K562 treated with DMSO at 1 percent for 48 hours (cell line): ENCODE measurements around the gene LCE1D. TPM values are rescaled to one million over a fixed set of nuclear protein-coding genes. Genes with fewer than 3 reads are reported as not detected.

ENCODE experiments used
- total RNA-seq: library from RNA; unstranded; fragments of 300-600 nt; gene quantifications from 2 replicates; pipeline ENCODE4 v1.2.3, GENCODE V29; 2022; ENCODE audit warnings: low replicate concordance; ENCODE audit errors: extremely low read depth

Gene LCE1D, protein sequence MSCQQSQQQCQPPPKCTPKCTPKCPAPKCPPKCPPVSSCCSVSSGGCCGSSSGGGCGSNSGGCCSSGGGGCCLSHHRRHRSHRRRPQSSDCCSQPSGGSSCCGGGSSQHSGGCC
- not detected in 2 replicates for total RNA-seq

DNA sequence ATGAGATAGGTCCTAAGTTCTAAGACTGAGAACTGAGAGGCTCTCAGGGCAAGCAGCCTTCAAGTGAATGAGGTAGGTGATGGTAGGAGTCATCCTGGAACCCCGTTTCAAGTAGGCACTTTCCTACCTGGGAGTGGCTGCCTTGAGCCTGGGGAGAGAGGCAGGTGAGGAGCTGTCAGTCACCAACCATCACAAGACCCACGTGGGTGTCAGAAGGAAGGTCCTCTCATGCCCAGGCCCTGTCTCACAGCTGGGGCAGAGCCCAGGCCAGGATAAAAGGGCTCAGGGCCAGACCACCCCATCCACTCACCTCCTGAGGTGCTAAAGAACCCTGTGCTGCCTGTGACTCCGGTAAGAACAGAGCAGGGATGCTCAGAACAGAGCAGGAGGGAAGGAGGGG is at the start of gene LCE1D:
TSS of gene LCE1D (plus strand) at position 301 of the 400 bp plus-strand sequence. CDS start 1,074 bp downstream, outside the sequence.

DNA sequence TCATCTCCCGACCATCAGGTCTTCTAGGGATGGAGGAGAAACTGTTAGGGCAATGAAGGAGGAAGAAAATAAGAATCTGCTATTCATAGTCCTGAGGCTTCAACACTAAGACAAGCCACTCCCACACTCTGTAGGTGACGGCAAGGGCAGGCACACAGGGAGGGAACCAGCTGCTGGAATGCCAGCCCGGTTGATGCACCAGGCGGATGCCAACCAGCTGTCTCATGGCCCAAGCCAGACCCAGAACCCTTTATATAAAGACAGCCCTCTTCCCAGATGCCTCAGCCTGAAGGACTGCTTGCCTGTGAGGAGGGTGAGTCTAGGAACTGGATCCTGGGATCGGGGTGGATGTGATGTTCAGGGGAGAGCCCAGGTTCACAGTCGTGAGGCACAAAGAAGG is 38.8 kb upstream of the LCE1D start, which contains the start of gene KPRP:
TSS of gene KPRP (plus strand) at position 279 of the 400 bp plus-strand sequence. CDS start 1,564 bp downstream, outside the sequence.

DNA sequence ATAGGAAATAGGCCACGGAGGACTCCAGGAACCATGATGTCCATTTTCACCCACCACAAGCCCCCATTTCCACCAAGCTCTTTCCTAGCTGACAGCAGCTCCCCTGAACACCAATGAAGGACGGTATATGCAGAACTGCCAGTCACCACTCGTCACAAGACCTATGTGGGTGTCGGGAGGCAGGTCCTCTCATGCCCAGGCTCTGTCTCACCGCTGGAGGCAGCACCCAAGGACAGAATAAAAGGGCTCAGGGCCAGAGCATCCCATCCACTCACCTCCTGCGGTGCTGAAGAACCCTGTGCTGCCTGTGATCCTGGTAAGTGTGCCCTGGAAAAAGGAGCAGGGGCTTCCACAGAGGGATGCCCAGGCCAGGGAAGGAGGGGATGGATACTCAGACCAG is 21.6 kb upstream of the LCE1D start, which contains the start of gene LCE1F:
TSS of gene LCE1F (plus strand) at position 266 of the 400 bp plus-strand sequence. CDS start 1,232 bp downstream, outside the sequence.

DNA sequence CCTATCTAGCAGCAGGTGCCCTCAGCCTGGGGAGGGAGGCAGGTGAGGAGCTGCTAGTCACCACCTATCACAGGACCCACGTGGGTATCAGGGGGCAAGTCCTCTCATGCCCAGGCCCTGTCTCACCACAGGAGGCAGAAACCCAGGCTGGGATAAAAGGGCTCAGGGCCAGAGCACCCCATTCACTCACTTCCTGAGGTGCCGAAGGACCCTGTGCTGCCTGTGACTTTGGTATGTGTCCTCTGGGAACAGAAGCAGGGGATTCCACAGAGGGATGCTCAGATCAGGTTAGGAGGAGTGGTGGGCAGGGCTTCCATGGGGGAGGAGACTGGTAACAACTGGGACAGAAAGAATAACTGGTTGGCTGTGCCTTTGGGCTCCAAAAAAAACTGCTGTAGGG is 10.4 kb upstream of the LCE1D start, which contains the start of gene LCE1E:
TSS of gene LCE1E (plus strand) at position 181 of the 400 bp plus-strand sequence. CDS start 1,043 bp downstream, outside the sequence.

DNA sequence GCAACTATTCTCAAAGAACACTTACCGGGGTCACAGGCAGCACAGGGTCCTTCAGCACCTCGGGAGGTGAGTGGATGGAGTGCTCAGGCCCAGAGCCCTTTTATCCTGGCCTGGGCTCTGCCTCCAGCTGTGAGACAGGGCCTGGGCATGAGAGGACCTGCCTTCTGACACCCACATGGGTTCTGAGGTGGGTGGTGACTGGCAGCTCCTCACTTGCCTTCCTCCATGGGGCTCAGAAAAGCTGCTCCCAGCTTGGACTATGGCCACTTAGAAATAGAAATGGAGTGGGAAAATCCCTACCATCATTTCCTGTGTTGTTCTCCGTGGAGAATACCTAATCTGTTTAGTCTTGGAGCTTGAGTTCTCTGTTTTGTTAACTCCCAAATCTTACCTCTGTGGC is 10.1 kb downstream of the LCE1D start, which contains the start of gene LCE1C:
TSS of gene LCE1C (minus strand) at position 76 of the 400 bp plus-strand sequence. CDS start 1,173 bp downstream, outside the sequence.

DNA sequence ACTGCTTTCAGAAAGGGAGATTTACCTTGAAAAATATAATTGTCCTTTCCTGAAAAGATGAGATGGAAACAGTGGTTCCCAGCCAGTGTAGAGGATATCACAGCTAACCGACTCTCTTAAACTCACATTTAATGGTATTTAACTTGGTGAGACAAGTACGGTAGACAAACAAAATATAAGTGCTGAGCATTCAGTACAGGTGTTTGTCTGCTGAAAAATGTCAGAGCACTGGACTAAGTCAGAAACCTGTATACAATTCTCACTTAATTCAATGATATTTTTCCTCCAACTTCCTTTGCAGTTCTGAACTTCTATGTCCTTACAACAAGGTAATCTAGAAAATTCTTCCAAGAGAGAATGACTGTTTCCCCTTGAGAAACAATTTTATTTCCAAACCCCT is 15.2 kb downstream of the LCE1D start, which contains the start of gene LCE1B:
TSS of gene LCE1B (plus strand) at position 301 of the 400 bp plus-strand sequence. CDS start 476 bp downstream, outside the sequence.

DNA sequence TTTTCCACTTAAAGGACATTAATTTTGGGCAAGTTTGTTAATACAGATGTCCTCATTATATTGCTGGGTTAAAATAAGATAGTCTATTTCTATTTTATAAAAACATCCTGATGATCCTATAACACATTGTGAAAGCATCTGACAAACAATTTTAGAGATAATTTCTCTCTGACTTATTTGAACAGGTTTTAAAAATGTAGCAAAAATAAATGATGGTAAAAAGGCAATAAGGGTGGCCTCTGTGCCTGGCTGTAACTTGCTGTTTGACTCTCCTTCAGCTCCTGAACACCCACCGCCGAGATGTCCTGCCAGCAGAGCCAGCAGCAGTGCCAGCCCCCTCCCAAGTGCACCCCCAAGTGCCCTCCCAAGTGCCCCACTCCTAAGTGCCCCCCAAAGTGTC is 30.7 kb downstream of the LCE1D start, which contains the start of gene LCE1A:
TSS of gene LCE1A (plus strand) at position 301 of the 400 bp plus-strand sequence. CDS start at position 301, 0 bp downstream.

DNA sequence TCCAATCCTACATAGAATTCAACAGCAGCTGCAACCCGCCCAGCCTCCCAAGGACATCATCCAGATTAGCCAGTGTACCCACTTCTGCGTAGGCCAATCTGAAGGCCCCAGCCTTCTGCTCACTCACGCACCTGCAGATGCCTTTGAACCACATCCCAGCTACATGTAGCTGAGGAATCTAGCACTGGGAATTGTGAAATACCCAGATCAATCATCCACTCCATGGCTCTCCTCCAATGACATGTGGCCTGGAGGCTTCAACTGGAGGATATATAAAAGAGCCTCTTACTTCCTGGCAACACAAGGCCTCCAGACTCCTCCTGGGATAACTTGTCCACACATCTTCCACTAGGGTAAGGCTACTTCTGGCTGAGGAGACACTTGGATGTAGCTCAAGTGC is 46.0 kb downstream of the LCE1D start, which contains the start of gene LCE6A:
TSS of gene LCE6A (plus strand) at position 301 of the 400 bp plus-strand sequence. CDS start 665 bp downstream, outside the sequence.

Other genes with a start within 250 kb of the LCE1D start
- not detected in 2 replicates for gene LCE3E, start 229.9 kb upstream of the LCE1D start, total RNA-seq
- gene LCE3D, start 216.2 kb upstream of the LCE1D start, total RNA-seq, result not detected in 2 replicates
- gene LCE3C, start 196.5 kb upstream of the LCE1D start, total RNA-seq, result not detected in 2 replicates
- not detected in 2 replicates for gene LCE3B, start 182.9 kb upstream of the LCE1D start, total RNA-seq
- gene LCE3A, start 173.6 kb upstream of the LCE1D start, total RNA-seq, result not detected in 2 replicates
- gene LCE2D, start 133.3 kb upstream of the LCE1D start, total RNA-seq, result not detected in 2 replicates
- not detected in 2 replicates for gene LCE2C, start 121.4 kb upstream of the LCE1D start, total RNA-seq
- not detected in 2 replicates for gene LCE2B, start 110.6 kb upstream of the LCE1D start, total RNA-seq
- gene LCE2A, start 98.4 kb upstream of the LCE1D start, total RNA-seq, result not detected in 2 replicates
- gene LCE4A, start 88.6 kb upstream of the LCE1D start, total RNA-seq, result not detected in 2 replicates
- gene KPRP, start 38.7 kb upstream of the LCE1D start, total RNA-seq, result not detected in 2 replicates
- gene LCE1F, start 21.6 kb upstream of the LCE1D start, total RNA-seq, result not detected in 2 replicates
- not detected in 2 replicates for gene LCE1E, start 10.5 kb upstream of the LCE1D start, total RNA-seq
- gene LCE1C, start 9.9 kb downstream of the LCE1D start, total RNA-seq, result not detected in 2 replicates
- not detected in 2 replicates for gene LCE1B, start 15.2 kb downstream of the LCE1D start, total RNA-seq
- gene LCE1A, start 30.8 kb downstream of the LCE1D start, total RNA-seq, result not detected in 2 replicates
- not detected in 2 replicates for gene LCE6A, start 46.1 kb downstream of the LCE1D start, total RNA-seq
- gene LCE7A, start 63.3 kb downstream of the LCE1D start, total RNA-seq, result not detected in 2 replicates
- not detected in 2 replicates for gene SMCP, start 81.6 kb downstream of the LCE1D start, total RNA-seq
- gene IVL, start 111.8 kb downstream of the LCE1D start, total RNA-seq, result not detected in 2 replicates
- not detected in 2 replicates for gene SPRR5, start 150.5 kb downstream of the LCE1D start, total RNA-seq
- gene SPRR4, start 173.9 kb downstream of the LCE1D start, total RNA-seq, result not detected in 2 replicates
- gene SPRR1A, start 187.4 kb downstream of the LCE1D start, total RNA-seq, result not detected in 2 replicates
- not detected in 2 replicates for gene SPRR3, start 205.0 kb downstream of the LCE1D start, total RNA-seq
- gene SPRR1B, start 234.5 kb downstream of the LCE1D start, total RNA-seq, result not detected in 2 replicates
- gene SPRR2D, start 244.4 kb downstream of the LCE1D start, total RNA-seq, result not detected in 2 replicates